GM12872 (cell line): ENCODE data around the gene ZNF860.
A peak's percentile ranks its signal among the peaks of the same experiment; 100 is the strongest.

Experiments
- CTCF ChIP-seq: IDR thresholded peaks from 3 replicates; pipeline ENCODE4 v1.5.1; 2011; ENCODE audit warnings: low read depth, mild to moderate bottlenecking, low read length, moderate library complexity; ENCODE audit not compliant: insufficient read depth

The ZNF860 gene

GRCh38 chr3:32009957-32010356, 28.4 kb downstream of the ZNF860 start:
- no peak for TF ChIP-seq CTCF

- no peak for TF ChIP-seq CTCF
Observed at GRCh38 chr3:32017286-32017685, 35.7 kb downstream of the ZNF860 start.

DNA sequence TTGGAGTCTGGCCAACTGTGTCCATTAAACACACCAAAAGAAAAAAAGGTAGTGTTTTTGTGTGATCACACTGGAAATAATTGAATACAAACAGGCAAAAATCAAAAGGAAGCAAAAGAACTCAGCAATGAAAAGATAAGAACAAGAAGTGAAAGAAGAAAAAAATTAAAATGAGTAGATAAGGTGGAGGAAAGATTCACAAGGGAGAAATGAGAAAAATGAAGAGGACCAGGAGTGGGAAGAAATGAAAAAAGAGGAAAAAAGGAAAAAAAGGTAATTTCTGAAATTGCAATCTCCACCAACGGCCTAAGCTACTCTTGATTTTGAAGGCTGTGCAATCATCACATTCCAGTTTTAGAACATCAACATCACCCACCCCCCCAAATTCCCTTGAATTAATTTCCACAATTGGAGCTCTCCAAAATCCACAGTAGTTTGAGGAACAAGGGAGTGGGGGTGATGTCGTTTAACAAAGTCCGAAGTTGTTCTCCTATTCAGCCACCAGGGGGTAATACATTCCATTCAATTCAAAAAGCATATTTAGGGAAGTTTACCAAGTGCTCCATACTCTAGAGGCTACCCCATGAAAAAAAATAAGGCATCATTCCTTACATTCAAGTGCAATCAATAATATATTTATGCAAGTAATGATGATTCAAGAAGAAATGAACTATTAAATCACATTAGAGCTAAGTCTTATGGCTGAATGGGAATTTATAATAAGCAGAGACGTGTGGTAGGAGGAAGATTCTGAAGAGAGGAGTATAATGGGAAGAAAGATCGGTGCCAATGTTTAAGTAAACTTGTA, 37.4 kb downstream of the ZNF860 start:
- TF ChIP-seq CTCF: peak; percentile 60

DNA sequence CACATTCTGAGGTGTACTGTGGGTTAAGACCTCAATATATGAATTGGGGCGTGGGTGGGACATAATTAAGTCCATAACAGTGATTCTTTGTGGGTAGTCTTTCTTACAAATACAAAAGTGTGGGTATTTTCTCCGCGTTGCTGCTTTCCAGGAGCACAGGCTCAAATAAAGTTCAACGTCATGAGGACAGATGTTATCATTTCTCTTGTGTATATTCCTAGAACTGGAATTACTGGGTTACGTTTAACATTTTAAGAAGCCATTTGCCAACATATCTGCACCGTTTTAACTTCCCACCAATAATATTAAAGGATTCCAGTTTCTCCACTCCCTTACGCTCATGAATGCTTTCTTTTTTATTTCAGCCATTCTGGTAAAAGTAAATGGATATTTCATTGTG, 39.6 kb downstream of the ZNF860 start:
- no peak for TF ChIP-seq CTCF

DNA sequence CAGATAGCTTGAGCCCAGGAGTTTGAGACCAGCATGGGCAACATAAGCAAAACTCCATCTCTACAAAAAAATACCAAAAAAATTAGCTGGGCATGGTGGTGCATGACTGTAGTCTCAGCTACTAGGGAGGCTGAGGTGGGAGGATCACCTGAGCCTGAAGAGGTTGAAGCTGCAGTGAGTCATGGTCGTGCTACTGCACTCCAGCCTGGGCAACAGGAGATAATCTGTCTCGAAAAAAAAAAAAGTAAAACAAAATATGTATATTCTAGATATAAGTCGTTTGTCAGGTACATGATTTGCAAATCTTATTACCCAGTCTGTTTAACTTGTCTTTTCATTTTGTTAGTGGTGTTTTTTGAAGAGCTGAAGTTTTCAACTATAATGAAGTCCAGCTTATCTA, 40.2 kb downstream of the ZNF860 start:
- TF ChIP-seq CTCF: no peak

DNA sequence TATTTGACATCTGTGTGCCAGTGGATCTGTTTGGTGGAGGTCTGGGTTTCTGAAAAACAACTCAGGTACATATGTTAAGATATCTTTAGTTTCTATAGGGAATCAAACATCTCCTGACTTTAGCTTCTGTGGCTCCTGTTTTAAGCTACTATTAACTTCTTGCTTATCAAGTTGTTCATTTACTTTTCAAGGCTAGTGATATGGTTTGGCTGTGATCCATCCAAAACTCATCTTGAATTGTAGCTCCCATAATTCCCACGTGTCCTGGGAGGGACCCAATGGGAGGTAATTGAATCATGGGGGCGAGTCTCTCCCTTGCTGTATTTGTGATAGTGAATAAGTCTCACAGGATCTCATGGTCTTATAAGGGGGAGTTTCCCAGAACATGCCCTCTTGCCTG, 41.4 kb downstream of the ZNF860 start:
- TF ChIP-seq CTCF: no peak

- no peak for TF ChIP-seq CTCF
Observed at GRCh38 chr3:32026593-32026992, 45.0 kb downstream of the ZNF860 start.
